Gastroesophageal sphincter (tissue), 4 donors: ENCODE data around the gene TRPM5. TPM values are rescaled to one million over a fixed set of nuclear protein-coding genes. Genes with fewer than 3 reads are reported as not detected.

Experiments
- ATAC-seq: fragments of 150-250 bp; one replicate; pipeline ENCODE4 v1.9.1; 2016; ENCODE audit warnings: mild to moderate bottlenecking, moderate library complexity
- H3K27ac ChIP-seq, 4 donors: fragments of 200-600 bp; sonication (generic) in 3 of 4; 1 replicate in 3 of 4; 2 replicates in 1 of 4; pipeline ENCODE4 v1.5.1; 2016 to 2019
- H3K27me3 ChIP-seq: fragments of 200-600 bp; sonication (generic); one replicate; pipeline ENCODE4 v1.5.1; 2019
- H3K36me3 ChIP-seq, 2 donors: fragments of 200-600 bp; sonication (generic); one replicate each; pipeline ENCODE4 v1.5.1; 2019; ENCODE audit warnings: control low read depth in 1 of 2
- H3K4me1 ChIP-seq, 3 donors: fragments of 200-600 bp; sonication (generic); 1 replicate in 2 of 3; 2 replicates in 1 of 3; pipeline ENCODE4 v1.5.1; 2016 to 2019; ENCODE audit warnings: control low read depth in 2 of 3
- H3K4me3 ChIP-seq, 2 donors: fragments of 200-600 bp; sonication (generic); one replicate each; pipeline ENCODE4 v1.5.1; 2019; ENCODE audit warnings: mild to moderate bottlenecking in 1 of 2, moderate library complexity in 1 of 2
- H3K9me3 ChIP-seq, 3 donors: fragments of 200-600 bp; sonication (generic); one replicate each; pipeline ENCODE4 v1.5.1; 2017 to 2019; ENCODE audit warnings: control low read depth in 2 of 3
- EP300 ChIP-seq: sonication (generic); formaldehyde crosslinking; IDR thresholded peaks from one replicate; pipeline ENCODE4 v1.6.1; 2017; ENCODE audit warnings: antibody characterized with exemption, mild to moderate bottlenecking
- POLR2AphosphoS5 ChIP-seq: sonication (generic); formaldehyde crosslinking; IDR thresholded peaks from one replicate; pipeline ENCODE4 v1.6.1; 2017; ENCODE audit warnings: antibody characterized with exemption
- WGBS, 2 donors: methylation state at CpG; one replicate each; pipeline ENCODE4 v1.1.5; 2018; ENCODE audit warnings: low coverage in 1 of 2; 5-methylcytosine and 5-hydroxymethylcytosine counted together
- total RNA-seq, 4 donors: library from RNA; depleted of rRNA; stranded (reverse); fragments of >200 nt; gene quantifications; one replicate each; pipeline ENCODE4 v1.1.0, GENCODE V29; 2016

Gene TRPM5
- total RNA-seq, 4 donors from 2014 or later = not detected

DNA sequence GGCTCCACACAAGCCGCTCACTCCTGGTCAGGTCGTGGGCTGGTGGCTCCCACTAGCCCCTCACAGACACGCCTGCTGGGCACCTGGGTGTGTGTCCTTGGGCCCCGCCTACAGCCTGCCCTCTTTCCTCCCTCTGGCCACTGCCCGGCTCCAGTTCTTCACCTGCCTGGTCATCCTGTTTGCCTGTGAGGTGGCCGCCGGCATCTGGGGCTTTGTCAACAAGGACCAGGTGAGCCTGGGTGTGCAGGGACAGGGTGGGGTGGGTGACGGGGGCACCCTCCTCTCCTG, 49.6 kb downstream of the TRPM5 start:
- TF ChIP-seq EP300 (no peak), POLR2AphosphoS5 (no peak)
- no peaks in the 10 kb centered on the region for H3K27me3 ChIP-seq
- peaks cover 0 to 87% of the 10 kb centered on the region in 2 donors for H3K36me3 ChIP-seq
- peak overlapping the region in 3 of 4 donors; percentile 99 to 100 (median 100) for H3K27ac ChIP-seq
- H3K9me3 ChIP-seq = no peaks in the 10 kb centered on the region
- no peak for ATAC-seq
- H3K4me3 ChIP-seq = no peak overlapping the region
- 67% methylated on average over 1 of the region's 8 CpGs; no CpG with 5 or more reads in 1 of the 2 donors for WGBS, 2 donors
- H3K4me1 ChIP-seq = peaks cover under 1 to 74% (median 26%) of the 10 kb centered on the region in 3 donors

Other genes starting within 250 kb of the TRPM5 start
- gene ASCL2, start 173.9 kb downstream of the TRPM5 start, total RNA-seq = under 1 TPM in 1 of 4 donors, not detected in 3; 0.27 TPM
- under 1 TPM; 0.15 to 0.78 (median 0.42) TPM for gene C11orf21, start 142.6 kb downstream of the TRPM5 start, total RNA-seq
- 1 to 10 TPM in 2 of 4 donors, under 1 TPM in 1, not detected in 1; 0.62 to 3.6 (median 3.6) TPM for gene TSPAN32, start 142.5 kb downstream of the TRPM5 start, total RNA-seq
- gene CD81, start 67.2 kb downstream of the TRPM5 start, total RNA-seq = 100 to 1,000 TPM; 327 to 576 (median 541) TPM
- gene TSSC4, start 43.8 kb downstream of the TRPM5 start, total RNA-seq = 10 to 100 TPM; 54.8 to 70.2 (median 66.3) TPM
- 10 to 100 TPM in 1 of 4 donors, 1 to 10 TPM in 3; 2.6 to 12.7 (median 4.9) TPM for gene KCNQ1, start 494 bp upstream of the TRPM5 start, total RNA-seq